Measurements from ENCODE around the gene DLL4.

The DLL4 gene

GRCh38 chr15:40926659-40927494, 2.3 kb upstream of the DLL4 start:
- DNase-seq (ENCODE audit: low read depth), result no peak

- no peak for DNase-seq (ENCODE audit: low read depth)
Measured at GRCh38 chr15:40927495-40927872, 1.7 kb upstream of the DLL4 start.

- no peak for DNase-seq (ENCODE audit: low read depth)
Measured at GRCh38 chr15:40927873-40928806, 1.0 kb upstream of the DLL4 start.

- DNase-seq (ENCODE audit: low read depth), result peak; percentile 74
Measured at GRCh38 chr15:40929660-40930429, 705 bp downstream of the DLL4 start.

- peak; percentile 38 for DNase-seq (ENCODE audit: low read depth)
Measured at GRCh38 chr15:40930430-40931299, 1.5 kb downstream of the DLL4 start.

- DNase-seq (ENCODE audit: low read depth), result no peak
Measured at GRCh38 chr15:40931300-40932142, 2.4 kb downstream of the DLL4 start.

- DNase-seq (ENCODE audit: low read depth), result no peak
Measured at GRCh38 chr15:40932156-40932555, 3.0 kb downstream of the DLL4 start.

GRCh38 chr15:40932649-40933516, 3.7 kb downstream of the DLL4 start:
- DNase-seq (ENCODE audit: low read depth), result no peak

GRCh38 chr15:40933517-40933902, 4.4 kb downstream of the DLL4 start:
- DNase-seq (ENCODE audit: low read depth), result no peak

GRCh38 chr15:40934457-40934856, 5.3 kb downstream of the DLL4 start:
- DNase-seq (ENCODE audit: low read depth), result no peak

- no peak for DNase-seq (ENCODE audit: low read depth)
Measured at GRCh38 chr15:40936234-40936708, 7.1 kb downstream of the DLL4 start.

GRCh38 chr15:40936709-40937666, 7.8 kb downstream of the DLL4 start:
- peak; percentile 83 for DNase-seq (ENCODE audit: low read depth)

- DNase-seq (ENCODE audit: low read depth), result no peak
Measured at GRCh38 chr15:40937762-40938535, 8.8 kb downstream of the DLL4 start.

- no peak for DNase-seq (ENCODE audit: low read depth)
Measured at GRCh38 chr15:40938536-40938870, 9.4 kb downstream of the DLL4 start.

GRCh38 chr15:40940296-40940801, 11.2 kb downstream of the DLL4 start:
- no peak for DNase-seq (ENCODE audit: low read depth)

- DNase-seq (ENCODE audit: low read depth), result no peak
Measured at GRCh38 chr15:40941068-40941527, 12.0 kb downstream of the DLL4 start.
